Tibial nerve (tissue), 4 donors: ENCODE measurements around the gene RNF26. TPM values are rescaled to one million over a fixed set of nuclear protein-coding genes. Genes with fewer than 3 reads are reported as not detected.
A peak's percentile ranks its signal among the peaks of the same experiment; 100 is the strongest.

Source experiments
- DNase-seq, 2 donors: peaks; one replicate each; pipeline ENCODE4 v3.0.0-alpha.2; 2019; ENCODE audit warnings: low spot score in 2 of 2
- H3K27ac ChIP-seq, 4 donors: fragments of 200-600 bp; sonication (generic) in 3 of 4; one replicate each; pipeline ENCODE4 v1.5.1; 2017 to 2019; ENCODE audit warnings: mild to moderate bottlenecking in 1 of 4
- H3K27me3 ChIP-seq, 2 donors: fragments of 200-600 bp; sonication (generic) in 1 of 2; one replicate each; pipeline versions ENCODE4 v1.5.1 to v1.6.0; 2017 to 2019
- H3K36me3 ChIP-seq, 3 donors: fragments of 200-600 bp; sonication (generic); one replicate each; pipeline ENCODE4 v1.5.1; 2018 to 2019
- H3K4me1 ChIP-seq, 4 donors: fragments of 200-600 bp; sonication (generic) in 3 of 4; one replicate each; pipeline ENCODE4 v1.5.1; 2017 to 2019
- H3K4me3 ChIP-seq, 4 donors: fragments of 200-600 bp; sonication (generic) in 3 of 4; one replicate each; pipeline ENCODE4 v1.5.1; 2017 to 2019; ENCODE audit warnings: mild to moderate bottlenecking in 1 of 4, moderate library complexity in 1 of 4
- H3K9me3 ChIP-seq, 4 donors: fragments of 200-600 bp; sonication (generic) in 3 of 4; one replicate each; pipeline ENCODE4 v1.5.1; 2017 to 2019
- CTCF ChIP-seq, 5 experiments: fragments of 200-600 bp in 3 of 5; fragments of 450-650 bp in 2 of 5; sonication (generic) in 3 of 5; IDR thresholded peaks; one replicate each; pipeline ENCODE4 v1.5.1; 2016 to 2019; ENCODE audit warnings: antibody characterized with exemption in 5 of 5, mild to moderate bottlenecking in 3 of 5, moderate library complexity in 2 of 5
- EP300 ChIP-seq, 2 donors: sonication (generic); formaldehyde crosslinking; IDR thresholded peaks; one replicate each; pipeline ENCODE4 v1.6.1; 2017; ENCODE audit warnings: antibody characterized with exemption in 2 of 2, mild to moderate bottlenecking in 1 of 2
- POLR2A ChIP-seq, 2 donors: fragments of 450-650 bp; IDR thresholded peaks; one replicate each; pipeline ENCODE4 v1.6.1; 2017; ENCODE audit warnings: antibody characterized with exemption in 2 of 2, mild to moderate bottlenecking in 2 of 2, moderate library complexity in 2 of 2
- WGBS, 2 donors: methylation state at CpG; one replicate each; pipeline ENCODE4 v1.1.5; 2018; 5-methylcytosine and 5-hydroxymethylcytosine counted together
- total RNA-seq, 4 donors: library from RNA; depleted of rRNA; stranded (reverse); fragments of >200 nt; gene quantifications; one replicate each; pipeline ENCODE4 v1.1.0, GENCODE V29; 2016

The RNF26 gene
- total RNA-seq, 4 donors from 2014 or later: 13.8 to 19.2 (median 15.9) TPM

DNA sequence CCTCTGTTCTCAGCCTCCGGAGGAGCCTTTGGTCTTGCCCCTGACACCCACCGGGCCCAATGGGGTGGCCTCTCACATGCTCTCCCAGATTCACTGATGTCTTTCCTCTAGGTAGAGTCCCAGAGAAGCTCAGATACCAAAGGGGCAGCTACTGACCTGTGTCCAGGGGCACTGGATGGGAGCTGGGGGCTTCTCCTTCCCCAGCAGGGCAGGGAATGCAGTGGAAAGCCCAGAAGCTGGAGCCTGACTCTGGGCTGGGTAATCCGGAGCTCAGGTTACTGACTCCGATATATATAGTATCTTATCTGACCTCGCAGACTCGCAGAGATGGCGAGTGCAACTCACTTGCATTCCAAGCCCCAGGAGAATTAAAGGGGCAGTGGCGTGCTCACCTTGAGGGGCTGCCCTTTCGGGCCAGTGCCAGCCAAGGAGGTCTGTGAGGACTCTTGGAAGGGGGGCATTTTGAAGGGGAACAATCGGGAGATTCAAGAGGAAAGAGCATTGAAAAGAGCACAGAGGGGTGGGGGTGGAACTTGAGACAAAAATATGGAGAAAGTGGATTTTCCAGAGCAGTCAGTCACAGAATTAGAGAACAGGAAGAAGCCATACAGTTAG is 44.6 kb downstream of the RNF26 start:
- peak in 1 of 2 donors; percentile 3 for DNase-seq
- 68 to 69% methylated on average over 10 of the region's 10 CpGs for WGBS, 2 donors
- peak overlapping the region in 2 of 4 donors; percentile 61 to 96 for H3K27ac ChIP-seq

DNA sequence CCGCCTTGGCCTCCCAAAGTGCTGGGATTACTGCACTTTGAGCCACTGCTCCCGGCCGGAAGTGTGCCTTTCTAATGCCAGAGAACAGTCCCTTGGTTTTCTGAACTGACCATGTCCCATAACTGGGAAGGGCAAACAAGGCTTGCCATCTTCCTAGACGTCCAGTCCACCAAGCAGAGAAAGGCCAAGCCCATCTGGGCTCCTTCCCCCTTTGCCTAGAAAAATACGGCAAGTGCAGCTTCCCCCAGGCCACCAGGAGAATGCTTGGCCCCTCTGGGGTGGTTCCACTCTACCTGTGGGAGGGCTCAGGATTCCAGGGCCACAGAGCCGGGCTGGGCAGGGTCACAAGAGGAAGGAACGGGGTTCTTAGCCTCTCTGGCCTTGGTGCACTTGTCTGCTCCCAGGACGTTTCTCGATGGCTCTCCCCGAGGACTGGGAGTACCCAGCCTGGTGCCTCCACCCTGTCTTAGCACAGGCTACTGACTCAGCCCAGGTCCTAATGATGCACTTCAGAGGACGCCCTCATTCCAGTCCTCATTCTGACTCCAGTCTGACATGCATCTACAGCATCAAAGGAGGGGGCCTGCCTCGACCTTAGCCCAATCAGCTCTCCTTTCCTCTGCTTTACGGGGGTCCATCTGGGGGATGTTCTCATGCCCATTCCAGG is 46.0 kb downstream of the RNF26 start:
- Histone ChIP-seq H3K27me3 (no peaks in the 10 kb centered on the region), H3K9me3 (no peaks in the 10 kb centered on the region), H3K4me3 (peak overlapping the region in 2 of 4 donors; percentile 35 to 61), H3K36me3 (no peaks in the 10 kb centered on the region), H3K4me1 (peaks cover 0 to 46% (median 14%) of the 10 kb centered on the region in 4 donors), H3K27ac (peak overlapping the region in 3 of 4 donors; percentile 71 to 91 (median 82))
- TF ChIP-seq POLR2A (IDR thresholded peaks at IDR 0.05) (no peak), CTCF (IDR thresholded peaks at IDR 0.05) (no peak), EP300 (IDR thresholded peaks at IDR 0.05) (no peak)
- peak in 1 of 2 donors; percentile 5 for DNase-seq
- WGBS, 2 donors: 73 to 79% methylated on average over 9 to 13 of the region's 13 CpGs

More for the DNA sequence above, 44.6 kb downstream of the RNF26 start:
- Histone ChIP-seq H3K36me3 (no peaks in the 10 kb centered on the region), H3K27me3 (no peaks in the 10 kb centered on the region), H3K4me3 (no peak overlapping the region), H3K4me1 (peaks cover 0 to 60% (median 22%) of the 10 kb centered on the region in 4 donors), H3K9me3 (no peaks in the 10 kb centered on the region)
- TF ChIP-seq CTCF (IDR thresholded peaks at IDR 0.05) (no peak), POLR2A (IDR thresholded peaks at IDR 0.05) (no peak), EP300 (IDR thresholded peaks at IDR 0.05) (no peak)

GRCh38 chr11:119380827-119381180 is 46.5 kb downstream of the RNF26 start:
- H3K4me1 ChIP-seq: peaks cover 0 to 41% (median 12%) of the 10 kb centered on the region in 4 donors
- H3K27me3 ChIP-seq: no peaks in the 10 kb centered on the region
- H3K4me3 ChIP-seq: peak overlapping the region; percentile 35 to 61 (median 48)
- H3K27ac ChIP-seq: peak overlapping the region; percentile 54 to 91 (median 76)
- no peak for TF ChIP-seq CTCF (IDR thresholded peaks at IDR 0.05)
- no peak for TF ChIP-seq EP300 (IDR thresholded peaks at IDR 0.05)
- TF ChIP-seq POLR2A (IDR thresholded peaks at IDR 0.05): no peak
- 4 to 15% methylated on average over 9 to 10 of the region's 10 CpGs for whole genome bisulfite sequencing, 2 donors
- DNase-seq: peak in 1 of 2 donors; percentile 4
- no peaks in the 10 kb centered on the region for H3K36me3 ChIP-seq
- H3K9me3 ChIP-seq: no peaks in the 10 kb centered on the region

DNA sequence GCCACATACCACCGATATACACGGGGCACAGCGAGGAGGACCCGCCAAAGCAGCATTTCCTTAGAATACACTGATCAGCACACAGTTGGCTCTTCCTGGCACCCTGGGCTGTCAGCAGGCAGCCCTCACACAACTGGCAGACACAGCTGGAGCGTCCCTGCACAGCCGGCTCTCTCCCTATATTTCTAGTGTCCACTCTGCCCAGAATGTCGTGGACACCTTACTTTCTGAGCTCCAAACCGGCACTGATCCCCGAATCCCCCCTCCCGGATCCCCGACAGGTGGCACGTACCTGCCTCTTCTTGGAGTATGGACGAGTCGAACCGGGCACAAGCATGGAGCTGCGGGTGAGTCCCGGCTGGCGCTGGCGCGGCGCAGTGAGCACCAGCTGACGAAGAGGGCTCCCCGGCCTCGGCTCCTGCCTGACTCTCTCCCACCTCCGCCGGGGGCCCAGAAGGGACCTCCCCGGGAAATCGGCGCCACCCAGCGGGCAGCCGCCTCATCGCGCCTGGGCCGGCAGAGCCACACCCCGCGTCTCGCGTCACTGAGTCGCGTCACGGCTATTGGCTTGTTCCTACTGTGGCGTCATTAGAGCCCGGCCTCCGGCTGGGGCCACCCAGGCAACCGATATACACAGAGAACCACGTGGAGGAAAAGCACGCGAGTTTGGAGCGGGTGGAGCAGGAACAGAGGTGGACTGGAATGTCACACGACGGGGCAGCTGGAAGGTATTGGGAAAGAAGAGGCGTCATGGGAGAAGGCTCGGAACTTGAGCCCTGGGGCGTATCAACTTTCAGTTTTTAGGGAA is 47.1 kb downstream of the RNF26 start, which contains the start of gene USP2:
USP2 (minus strand) TSS at position 510 of the 808 bp plus-strand sequence. CDS start 8,210 bp downstream, outside the sequence.
- Histone ChIP-seq H3K27ac (peak within 1 kb of the TSS; percentile 54 to 91 (median 76)), H3K4me3 (peak within 1 kb of the TSS; percentile 35 to 61 (median 48)), H3K4me1 (peaks cover 0 to 35% (median 8%) of the 10 kb centered on the region in 4 donors), H3K27me3 (no peaks in the 10 kb centered on the region), H3K36me3 (no peaks in the 10 kb centered on the region), H3K9me3 (no peaks in the 10 kb centered on the region)
- TF ChIP-seq CTCF (IDR thresholded peaks at IDR 0.05) (peak; percentile 77 to 99 (median 98)), POLR2A (IDR thresholded peaks at IDR 0.05) (peak; percentile 57 to 88), EP300 (IDR thresholded peaks at IDR 0.05) (peak; percentile 95 to 99)
- DNase-seq: peak; percentile 94 to 95
- 1% methylated on average over 26 to 31 of the region's 54 CpGs for WGBS, 2 donors
